HEK293T (cell line): Measurements from ENCODE around the gene CADPS2.

ENCODE experiments used
- BHLHE40 ChIP-seq: fragments of 450-650 bp; IDR thresholded peaks from 2 replicates; pipeline ENCODE4 v1.6.1; 2016; ENCODE audit warnings: mild to moderate bottlenecking, moderate library complexity, borderline replicate concordance
- FOXA1 ChIP-seq: fragments of 450-650 bp; IDR thresholded peaks from 2 replicates; pipeline ENCODE4 v1.6.1; 2016; ENCODE audit warnings: mild to moderate bottlenecking
- FOXM1 ChIP-seq: fragments of 450-650 bp; IDR thresholded peaks from 2 replicates; pipeline ENCODE4 v1.6.1; 2017; ENCODE audit warnings: mild to moderate bottlenecking, borderline replicate concordance
- L3MBTL2 ChIP-seq: fragments of 450-650 bp; conservative IDR thresholded peaks from 2 replicates; pipeline ENCODE4 v1.6.1; 2016; ENCODE audit warnings: mild to moderate bottlenecking
- NFRKB ChIP-seq: fragments of 450-650 bp; IDR thresholded peaks from 2 replicates; pipeline ENCODE4 v1.6.1; 2016; ENCODE audit warnings: mild to moderate bottlenecking, moderate library complexity
- PKNOX1 ChIP-seq: fragments of 450-650 bp; IDR thresholded peaks from 2 replicates; pipeline ENCODE4 v1.6.1; 2016
- SP1 ChIP-seq: fragments of 450-650 bp; IDR thresholded peaks from 2 replicates; pipeline ENCODE4 v1.6.1; 2017
- ZNF384 ChIP-seq: fragments of 450-650 bp; IDR thresholded peaks from 2 replicates; pipeline ENCODE4 v1.6.1; 2016

GRCh38 chr7:122637784-122638183, 248.5 kb downstream of the CADPS2 start:
- TF ChIP-seq BHLHE40 (no peak), NFRKB (no peak), L3MBTL2 (no peak), ZNF384 (no peak), SP1 (no peak), PKNOX1 (no peak), FOXA1 (no peak), FOXM1 (no peak)
